Choroid plexus epithelial cell (primary cell): ENCODE measurements around the gene MAPKAP1.

ENCODE experiments used
- DNase-seq: peaks from one replicate; pipeline ENCODE4 v3.0.0-alpha.2; 2010; ENCODE audit warnings: low read depth
- H3K4me3 ChIP-seq: 2 replicates; pipeline ENCODE4 v1.5.1; 2011; ENCODE audit warnings: low read depth, mild to moderate bottlenecking, control low read depth, low read length, moderate library complexity
- TF ChIP-seq, protein P1 (sequence below): conservative IDR thresholded peaks from 2 replicates; pipeline ENCODE4 v1.5.1; 2011; ENCODE audit warnings: low read depth, mild to moderate bottlenecking, control low read depth, inconsistent platforms, low read length, moderate library complexity

The MAPKAP1 gene

DNA sequence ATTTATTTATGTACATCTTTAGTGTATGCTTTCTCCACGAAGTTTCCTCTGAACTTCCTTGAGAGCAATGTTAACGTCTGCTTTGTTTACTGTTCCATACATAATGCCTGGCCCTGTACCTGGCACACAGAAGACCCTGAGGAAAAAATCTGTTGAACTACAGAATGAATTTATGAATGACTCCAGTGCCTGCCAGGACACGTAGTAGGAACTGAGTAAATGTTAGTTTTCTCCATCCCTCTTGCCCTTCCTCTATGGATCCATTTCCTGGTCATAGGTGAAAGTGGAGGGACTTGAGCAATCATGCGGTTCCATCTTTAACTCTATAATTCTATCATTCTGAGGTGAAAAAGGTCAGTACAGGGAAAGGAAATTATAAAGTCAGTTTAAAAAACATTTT is 117.7 kb downstream of the MAPKAP1 start:
- no peak overlapping the region for H3K4me3 ChIP-seq
- DNase-seq, result no peak
- TF ChIP-seq, protein P1, sequence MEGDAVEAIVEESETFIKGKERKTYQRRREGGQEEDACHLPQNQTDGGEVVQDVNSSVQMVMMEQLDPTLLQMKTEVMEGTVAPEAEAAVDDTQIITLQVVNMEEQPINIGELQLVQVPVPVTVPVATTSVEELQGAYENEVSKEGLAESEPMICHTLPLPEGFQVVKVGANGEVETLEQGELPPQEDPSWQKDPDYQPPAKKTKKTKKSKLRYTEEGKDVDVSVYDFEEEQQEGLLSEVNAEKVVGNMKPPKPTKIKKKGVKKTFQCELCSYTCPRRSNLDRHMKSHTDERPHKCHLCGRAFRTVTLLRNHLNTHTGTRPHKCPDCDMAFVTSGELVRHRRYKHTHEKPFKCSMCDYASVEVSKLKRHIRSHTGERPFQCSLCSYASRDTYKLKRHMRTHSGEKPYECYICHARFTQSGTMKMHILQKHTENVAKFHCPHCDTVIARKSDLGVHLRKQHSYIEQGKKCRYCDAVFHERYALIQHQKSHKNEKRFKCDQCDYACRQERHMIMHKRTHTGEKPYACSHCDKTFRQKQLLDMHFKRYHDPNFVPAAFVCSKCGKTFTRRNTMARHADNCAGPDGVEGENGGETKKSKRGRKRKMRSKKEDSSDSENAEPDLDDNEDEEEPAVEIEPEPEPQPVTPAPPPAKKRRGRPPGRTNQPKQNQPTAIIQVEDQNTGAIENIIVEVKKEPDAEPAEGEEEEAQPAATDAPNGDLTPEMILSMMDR, result no peak

DNA sequence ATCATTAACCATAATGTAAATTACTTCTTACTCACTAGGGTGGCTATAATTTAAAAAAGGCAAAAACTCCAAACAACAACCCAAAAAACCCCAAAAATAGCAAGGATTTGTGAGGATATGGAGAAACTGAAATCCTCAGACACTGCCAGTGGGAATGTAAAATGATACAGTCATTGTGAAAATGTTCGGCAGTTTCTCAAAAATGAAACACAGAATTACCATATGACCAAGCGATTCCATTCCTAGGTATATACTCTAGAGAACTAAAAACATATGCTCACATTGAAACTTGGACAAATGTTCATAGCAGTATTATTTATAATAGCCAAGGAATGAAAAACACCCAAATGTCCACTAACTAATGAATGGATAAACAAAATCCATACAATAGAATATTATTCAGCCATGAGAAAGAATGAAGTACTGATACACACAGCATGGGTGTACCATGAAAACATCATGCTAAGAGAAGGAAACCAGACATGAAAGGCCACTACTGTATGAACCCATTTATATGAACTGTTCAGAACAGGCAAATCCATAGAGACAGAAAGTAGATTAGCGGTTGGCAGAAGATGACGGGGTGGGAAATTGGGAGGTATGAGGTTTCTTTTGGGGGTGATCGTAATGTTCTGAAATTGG is 119.1 kb downstream of the MAPKAP1 start:
- no peak for DNase-seq
- H3K4me3 ChIP-seq, result no peak overlapping the region
- TF ChIP-seq, protein P1, result no peak

DNA sequence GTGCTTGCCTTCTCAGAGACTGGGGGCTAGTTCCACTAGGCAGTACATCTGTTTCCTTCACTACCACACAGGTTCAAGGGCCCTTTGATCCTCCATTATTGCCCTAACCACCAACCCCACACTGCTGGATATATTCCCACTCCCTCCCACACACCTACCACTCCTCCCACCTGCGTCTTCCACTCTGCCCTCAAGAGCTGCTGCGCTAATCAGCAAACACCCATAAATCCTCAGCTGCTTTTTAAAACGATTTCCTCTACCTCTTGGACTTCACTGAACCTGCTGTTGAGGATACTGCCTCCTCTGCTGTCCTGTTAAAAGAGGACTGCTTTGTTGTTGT is 120.9 kb downstream of the MAPKAP1 start:
- DNase-seq, result no peak
- TF ChIP-seq, protein P1, result no peak
- H3K4me3 ChIP-seq, result no peak overlapping the region

DNA sequence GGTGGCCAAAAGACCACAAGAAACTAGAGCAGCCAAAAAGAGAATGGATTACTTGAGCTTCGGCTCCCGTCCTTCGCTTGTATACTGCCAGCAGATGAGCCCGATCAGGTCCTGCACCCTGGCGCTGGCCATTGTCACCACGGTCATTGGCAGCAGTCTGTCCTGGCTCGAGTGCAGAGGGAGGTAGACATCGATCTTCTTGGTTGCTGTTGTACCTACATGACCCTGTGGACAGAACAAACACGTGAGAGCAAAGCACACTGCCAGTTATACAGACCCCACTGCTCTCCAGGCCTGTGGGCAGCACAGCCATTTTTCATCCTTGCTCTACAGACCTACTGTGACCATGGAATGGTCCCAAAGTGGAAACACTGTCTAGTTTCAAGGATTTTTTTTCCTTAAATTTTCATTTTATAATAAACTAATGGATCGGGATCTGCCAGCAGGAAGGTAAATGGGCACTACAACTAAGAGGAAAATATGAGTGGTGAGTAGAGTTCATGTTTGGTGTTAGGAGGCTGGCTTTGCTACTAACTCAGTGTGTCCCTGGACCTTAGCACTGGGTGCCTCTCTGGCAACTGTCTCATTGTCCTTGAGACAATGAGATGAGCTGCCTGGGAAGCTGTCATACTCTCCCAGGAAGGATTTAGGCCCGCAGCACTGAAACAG is 121.4 kb downstream of the MAPKAP1 start:
- DNase-seq, result no peak
- no peak overlapping the region for H3K4me3 ChIP-seq
- TF ChIP-seq, protein P1, result no peak

DNA sequence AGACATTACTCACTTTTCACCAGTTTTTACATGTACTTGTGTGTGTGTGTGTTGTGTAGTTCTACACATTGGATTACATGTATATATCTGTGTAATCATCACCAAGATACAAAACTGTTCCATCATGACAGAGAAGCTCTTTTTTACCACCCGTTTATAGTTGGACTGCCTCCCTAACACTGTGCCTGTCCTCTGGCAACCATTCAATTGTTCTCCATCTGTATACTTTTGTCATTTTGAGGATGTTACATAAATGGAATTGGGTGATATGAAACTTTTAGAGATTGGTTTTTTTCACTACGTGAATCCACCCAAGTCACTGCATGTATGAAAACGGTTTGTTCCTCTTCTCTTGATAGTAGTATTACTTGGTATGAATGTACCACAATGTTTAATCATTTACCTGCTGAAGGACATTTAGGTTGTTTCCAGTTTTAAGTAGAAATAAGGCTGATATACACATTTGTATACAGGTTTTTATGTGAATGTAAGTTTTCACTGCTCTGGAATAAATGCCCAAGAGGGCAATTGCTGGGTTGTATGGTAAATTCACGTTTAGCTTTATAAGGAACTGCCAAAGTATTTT is 126.2 kb downstream of the MAPKAP1 start:
- no peak for DNase-seq
- no peak overlapping the region for H3K4me3 ChIP-seq

DNA sequence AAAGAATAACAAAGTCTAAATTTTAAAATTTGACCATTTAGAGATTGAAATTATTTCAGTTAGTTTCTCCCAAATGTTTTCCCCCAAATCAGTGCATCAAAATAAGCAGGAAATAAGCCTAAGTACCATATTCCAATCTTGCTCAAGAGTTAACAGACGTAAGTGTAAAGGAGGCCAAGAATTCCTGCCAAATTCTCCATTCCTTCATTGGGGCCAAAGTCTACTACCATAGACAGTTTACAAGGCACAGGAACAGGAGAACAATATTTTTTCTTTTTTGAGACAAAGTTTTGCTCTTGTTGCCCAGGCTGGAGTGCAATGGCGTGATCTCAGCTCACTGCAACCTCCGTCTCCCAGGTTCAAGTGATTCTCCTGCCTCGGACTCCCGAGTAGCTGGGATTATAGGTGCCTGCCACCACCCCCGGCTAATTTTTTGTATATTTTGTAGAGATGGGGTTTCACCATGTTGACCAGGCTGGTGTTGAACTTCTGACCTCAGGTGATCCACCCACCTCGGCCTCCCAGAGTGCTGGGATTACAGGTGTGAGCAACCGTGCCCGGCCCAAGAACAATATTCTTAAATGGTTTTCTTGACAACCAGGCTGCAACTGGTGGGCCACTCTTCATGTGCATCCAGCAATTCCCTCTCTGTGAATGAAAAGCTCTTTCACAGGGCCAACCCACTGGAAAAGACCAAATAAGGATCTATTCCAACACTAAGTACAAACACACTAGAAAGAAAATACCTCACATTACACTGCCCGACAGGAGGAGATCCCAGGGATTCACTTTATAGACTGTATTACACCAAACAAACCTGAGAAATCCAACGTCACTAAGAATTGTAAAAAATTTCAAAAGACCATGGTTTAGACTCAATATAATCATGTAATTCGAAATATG is 127.7 kb downstream of the MAPKAP1 start:
- no peak for DNase-seq
- TF ChIP-seq, protein P1, result no peak
- H3K4me3 ChIP-seq, result no peak overlapping the region

More for the DNA sequence above, 126.2 kb downstream of the MAPKAP1 start:
- TF ChIP-seq, protein P1, result no peak
